ENCODE measurements around the gene PPP2R3A. TPM values are rescaled to one million over a fixed set of nuclear protein-coding genes. Genes with fewer than 3 reads are reported as not detected.

The PPP2R3A gene
- total and polyA plus RNA-seq, 2 donors (not counting 3 experiments of a cell fraction or from before 2014, with no cell fraction given) = 3.3 to 14.6 TPM

- Histone ChIP-seq H3K4me1 (ENCODE audit: control insufficient read depth, extremely low read depth, insufficient read depth, low read length) (no peaks in the 10 kb centered on the region), H3K27me3 (ENCODE audit: control insufficient read depth in 2 of 2, insufficient read depth in 2 of 2, low read length in 2 of 2) (no peaks in the 10 kb centered on the region), H3K4me2 (ENCODE audit: insufficient read depth, low read length) (no peak overlapping the region), H3K27ac (ENCODE audit: insufficient read depth, low read depth, low read length) (no peak overlapping the region), H3K9me1 (replicated peaks; ENCODE audit: control insufficient read depth, extremely low read depth, insufficient read depth, low read length) (no peaks in the 10 kb centered on the region), H4K20me1 (replicated peaks; ENCODE audit: control insufficient read depth, extremely low read depth, insufficient read depth, low read length) (no peaks in the 10 kb centered on the region), H3K4me3 (replicated peaks in 1 of 3; ENCODE audit: insufficient read depth in 1 of 3, low read depth in 1 of 3, low read length in 3 of 3) (no peak overlapping the region), H2AFZ (ENCODE audit: low read depth, low read length) (no peak overlapping the region), H3K79me2 (ENCODE audit: control insufficient read depth, insufficient read depth, low read length) (no peaks in the 10 kb centered on the region), H3K9me3 (replicated peaks; ENCODE audit: control insufficient read depth, insufficient read depth, low read length) (no peaks in the 10 kb centered on the region), H3K9ac (replicated peaks; ENCODE audit: extremely low read depth, insufficient read depth, low read length) (no peak overlapping the region), H3K36me3 (ENCODE audit: control insufficient read depth in 2 of 2, extremely low read depth in 1 of 2, insufficient read depth in 2 of 2, low read length in 2 of 2) (no peaks in the 10 kb centered on the region)
- dilution Hi-C loops (cut with MboI; ENCODE audit: extremely low pct_ligation_motif_present, low sequenced_read_pairs) (no loop called here), intact Hi-C loops (cut with micrococcal nuclease) (loop anchor here (1.0 to 10.0 kb wide), 10 partner anchors 122 to 1873 kb away; partner anchors contain the start of genes MSL2, PCCB, SLC35G2 and STAG1)
- DNase-seq (ENCODE audit: low read depth, low spot score) = peak; percentile 9
- no peak for TF ChIP-seq POLR2AphosphoS5 (IDR thresholded peaks at IDR 0.05; ENCODE audit: insufficient read depth, low read depth, low read length)
- TF ChIP-seq MYC (IDR thresholded peaks at IDR 0.05; ENCODE audit: low read depth, low read length) = no peak
- no peak for TF ChIP-seq EZH2 (IDR thresholded peaks at IDR 0.05; ENCODE audit: borderline replicate concordance, low read depth, low read length, severe bottlenecking)
- TF ChIP-seq JUN (IDR thresholded peaks at IDR 0.05; ENCODE audit: borderline replicate concordance, insufficient read depth, insufficient read length, low read depth) = no peak
- TF ChIP-seq FOS (IDR thresholded peaks at IDR 0.05; ENCODE audit: borderline replicate concordance, insufficient read depth, low read length) = no peak
- TF ChIP-seq CTCF (IDR thresholded peaks at IDR 0.05; ENCODE audit: extremely low read depth in 1 of 2, insufficient read depth in 1 of 2, low read depth in 1 of 2, low read length in 2 of 2) = no peak
- no peak for TF ChIP-seq MAX (IDR thresholded peaks at IDR 0.05; ENCODE audit: insufficient read depth, insufficient read length)
- ChIA-PET POLR2A (no interaction called here), CTCF (interaction anchor here (0.6 to 4.5 kb wide), 27 partner anchors 14 to 958 kb away, joined by 3 to 93 read pairs (median 3); partner anchors contain the start of genes MSL2, NCK1, PCCB and STAG1)
- BruUV-seq (replicated peaks) = no TSS peak
- no peak for FAIRE-seq
Measured at GRCh38 chr3:136074546-136075170, 109.1 kb downstream of the PPP2R3A start.

Measured in endothelial cell of umbilical vein (primary cell).